ENCODE measurements around the gene RALGPS1.

- TF ChIP-seq CTCF (conservative IDR thresholded peaks at IDR 0.05 in 1 of 2, IDR thresholded peaks at IDR 0.05 in 1 of 2; ENCODE audit: low read depth in 1 of 2, low read length in 2 of 2): no peak
- TF ChIP-seq EZH2 (IDR thresholded peaks at IDR 0.05; ENCODE audit: low read length, missing control alignments): no peak
These were observed 65.6 kb downstream of the RALGPS1 start for GRCh38 chr9:126980231-126980630.

Measured in fibroblast of lung (primary cell).